HL-60/S4 treated with phorbol 12-myristate 13-acetate at 8.2 ng/mL for 4 days and 3 days (cell line): ENCODE results near the gene TMEM45A.
"Not testable (repeated sequence)": the region's sequence is repeated elsewhere in the genome, so short reads cannot be mapped to it uniquely, and the experiment has no call there.

Experiments used
- in situ Hi-C: fragments of 300-500 bp; cut with MboI; formaldehyde crosslinking; loops from 2 replicates; pipeline ENCODE4 v1.15.0; 2022; ENCODE audit warnings: low sequenced_read_pairs

The TMEM45A gene, protein sequence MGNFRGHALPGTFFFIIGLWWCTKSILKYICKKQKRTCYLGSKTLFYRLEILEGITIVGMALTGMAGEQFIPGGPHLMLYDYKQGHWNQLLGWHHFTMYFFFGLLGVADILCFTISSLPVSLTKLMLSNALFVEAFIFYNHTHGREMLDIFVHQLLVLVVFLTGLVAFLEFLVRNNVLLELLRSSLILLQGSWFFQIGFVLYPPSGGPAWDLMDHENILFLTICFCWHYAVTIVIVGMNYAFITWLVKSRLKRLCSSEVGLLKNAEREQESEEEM

DNA sequence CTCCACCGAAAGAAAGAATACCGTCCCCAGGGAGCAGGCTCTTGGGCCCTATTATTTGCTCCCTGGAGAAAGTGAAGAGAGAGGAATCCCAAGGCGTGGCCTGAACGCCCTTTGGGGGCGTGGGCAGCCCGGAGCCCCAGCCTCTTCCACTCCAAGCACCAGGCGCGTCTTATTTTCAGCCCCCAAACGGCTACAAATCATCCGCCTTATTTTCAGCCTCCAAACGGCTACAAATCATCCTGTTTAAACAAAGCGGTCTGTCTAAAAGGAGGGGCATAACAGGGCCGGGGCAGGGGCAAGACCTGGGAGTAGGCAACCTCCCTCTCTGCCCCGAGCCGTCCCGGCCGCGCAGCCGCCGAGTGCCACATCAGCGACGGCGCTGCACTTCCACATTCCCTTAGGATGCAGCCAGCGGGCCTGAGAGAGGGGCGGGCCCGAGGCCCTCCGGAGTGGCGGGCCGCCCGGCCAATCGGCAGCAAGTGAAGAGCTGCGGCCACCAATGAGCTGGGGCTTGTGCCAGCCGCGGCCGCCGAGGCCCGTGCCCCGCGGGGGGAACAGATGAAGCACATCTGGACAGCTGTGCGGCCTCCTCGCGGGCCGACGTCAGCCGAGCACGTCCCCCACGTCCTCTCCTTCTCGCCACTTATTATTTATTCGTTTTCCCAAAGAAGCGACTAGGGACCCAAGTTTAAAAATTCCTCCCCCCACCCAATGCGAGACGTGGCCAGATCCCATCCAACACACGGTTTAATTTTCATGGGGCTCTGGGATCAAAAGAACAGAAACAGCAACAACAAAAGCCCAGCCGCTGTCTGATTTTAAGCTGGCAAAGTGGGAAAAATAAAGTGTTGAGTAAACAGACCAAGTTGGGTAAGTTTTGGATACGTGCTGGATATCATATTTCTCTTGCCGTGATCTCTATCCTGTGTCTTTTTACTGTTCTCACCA lies at the start of gene TMEM45A:
TSS of gene TMEM45A (plus strand) at position 561 of the 948 bp plus-strand sequence. CDS start 62,593 bp downstream, outside the sequence.
- in situ Hi-C loops = no loop called here

DNA sequence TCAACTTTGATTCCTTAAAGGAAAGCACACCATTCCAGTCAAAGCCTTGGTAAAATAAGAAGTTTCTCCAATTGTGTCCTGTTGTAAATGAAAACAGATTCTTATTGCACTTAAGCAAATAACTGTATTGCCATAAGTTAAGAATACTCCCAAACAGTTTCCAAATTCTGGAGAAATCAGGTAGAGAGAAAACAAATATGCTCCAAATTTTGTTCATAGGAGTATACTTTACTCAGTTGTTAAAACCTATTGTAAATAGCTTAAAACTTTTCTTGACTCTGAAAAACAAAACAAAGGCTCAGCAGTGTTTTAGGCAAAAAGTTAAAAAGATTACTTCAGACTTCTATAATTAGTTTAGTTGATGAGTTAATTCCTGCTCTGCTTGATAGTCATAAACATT lies 48.7 kb upstream of the TMEM45A start:
- in situ Hi-C loops = no loop called here

DNA sequence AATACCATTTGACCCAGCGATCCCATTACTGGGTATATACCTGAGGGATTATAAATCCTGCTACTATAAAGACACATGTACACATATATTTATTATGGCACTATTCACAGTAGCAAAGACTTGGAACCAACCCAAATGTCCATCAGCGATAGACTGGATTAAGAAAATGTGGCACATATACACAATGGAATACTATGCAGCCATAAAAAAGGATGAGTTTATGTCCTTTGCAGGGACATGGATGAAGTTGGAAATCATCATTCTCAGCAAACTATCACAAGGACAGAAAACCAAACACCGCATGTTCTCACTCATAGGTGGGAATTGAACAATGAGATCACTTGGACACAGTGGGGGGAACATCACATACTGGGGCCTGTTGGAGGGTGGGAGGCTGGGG lies 45.4 kb upstream of the TMEM45A start:
- in situ Hi-C loops = not testable (repeated sequence)

DNA sequence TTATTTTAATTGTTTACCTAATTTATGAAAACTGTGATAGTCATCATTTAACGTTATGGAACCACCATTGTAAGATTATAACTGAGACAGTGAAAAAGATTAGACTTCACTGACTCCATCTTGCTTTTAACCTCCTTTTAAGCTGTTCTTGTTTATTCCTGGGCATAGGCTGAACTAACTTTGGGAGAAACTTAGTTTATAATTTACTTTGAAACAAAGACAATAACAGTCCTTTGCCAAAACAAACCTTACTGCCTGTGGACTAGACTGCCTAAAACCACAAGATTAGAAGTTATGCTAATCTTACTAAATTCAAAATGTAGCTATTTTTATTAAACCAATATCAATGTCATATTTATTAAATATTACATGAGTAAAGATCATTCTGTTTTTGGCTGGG lies 44.3 kb upstream of the TMEM45A start:
- in situ Hi-C loops = no loop called here

DNA sequence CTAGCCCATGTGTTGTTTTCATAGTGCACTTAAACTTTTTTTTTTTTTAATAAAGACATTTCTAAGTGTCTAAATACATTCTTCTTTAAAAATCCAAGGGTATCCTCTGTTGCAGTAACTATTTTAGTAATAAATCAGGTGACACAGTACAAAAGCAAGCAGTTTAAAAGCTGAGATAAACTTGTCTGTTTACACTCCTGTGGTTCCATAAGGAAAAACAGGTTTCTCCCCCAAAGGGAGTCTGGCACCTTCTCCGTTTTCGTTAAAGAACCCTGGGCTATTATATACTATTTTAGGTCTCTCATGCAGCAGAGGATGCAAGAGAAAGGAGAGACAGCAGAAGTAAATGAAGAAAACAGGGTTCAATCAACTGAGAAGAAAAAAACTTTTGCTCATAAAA lies 43.2 kb upstream of the TMEM45A start:
- in situ Hi-C loops = no loop called here

DNA sequence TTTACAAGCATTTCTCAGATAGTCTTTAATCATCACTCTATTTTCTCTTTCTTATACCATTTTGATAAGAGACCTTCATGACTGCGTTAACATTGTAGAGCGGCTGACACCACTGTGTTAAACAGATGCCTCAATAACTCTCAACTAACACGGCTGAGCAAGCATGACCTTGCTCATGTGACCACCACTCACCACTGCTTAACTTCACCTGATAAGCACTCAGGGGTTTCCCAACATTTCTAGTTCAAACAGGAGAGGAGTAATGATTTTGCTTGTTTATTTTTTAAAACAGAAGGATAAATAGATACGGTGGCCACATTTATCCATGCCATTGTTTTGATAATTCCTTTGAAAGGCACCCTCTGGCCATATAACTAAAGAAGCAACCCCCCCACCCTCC lies 37.7 kb upstream of the TMEM45A start:
- in situ Hi-C loops = no loop called here

DNA sequence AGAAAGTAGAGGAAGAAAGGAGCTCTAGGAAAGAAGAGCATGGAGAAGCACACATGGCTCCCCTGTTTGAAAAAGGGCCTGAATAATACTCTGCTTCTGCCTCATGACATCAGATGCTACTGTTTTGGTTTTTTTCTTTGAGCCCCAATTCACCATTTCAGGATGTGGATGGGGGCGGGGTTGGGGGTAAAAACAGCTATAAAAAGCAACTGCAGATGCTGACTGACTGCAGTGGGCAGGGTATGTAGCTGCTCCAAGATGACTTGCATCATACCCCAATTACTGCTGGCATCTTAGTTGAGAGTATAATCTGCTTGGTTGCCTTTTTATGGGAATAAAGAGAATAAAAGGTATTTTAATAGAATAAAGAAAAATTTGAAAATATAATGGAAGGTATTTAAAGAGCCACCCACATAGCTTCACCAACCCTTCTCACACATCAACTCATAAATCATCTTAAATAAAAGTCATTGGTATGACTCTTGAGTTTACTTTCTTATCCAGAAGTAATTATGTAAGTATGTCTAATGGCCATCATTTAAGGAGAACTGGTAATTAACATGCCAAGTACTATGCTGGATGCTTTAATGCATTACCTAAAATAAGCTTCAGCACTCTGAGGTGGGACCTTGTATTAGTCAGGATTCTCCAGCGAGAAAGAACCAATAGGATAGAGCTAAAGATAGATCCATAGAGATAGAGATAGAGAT lies 36.4 kb upstream of the TMEM45A start:
- in situ Hi-C loops = no loop called here

DNA sequence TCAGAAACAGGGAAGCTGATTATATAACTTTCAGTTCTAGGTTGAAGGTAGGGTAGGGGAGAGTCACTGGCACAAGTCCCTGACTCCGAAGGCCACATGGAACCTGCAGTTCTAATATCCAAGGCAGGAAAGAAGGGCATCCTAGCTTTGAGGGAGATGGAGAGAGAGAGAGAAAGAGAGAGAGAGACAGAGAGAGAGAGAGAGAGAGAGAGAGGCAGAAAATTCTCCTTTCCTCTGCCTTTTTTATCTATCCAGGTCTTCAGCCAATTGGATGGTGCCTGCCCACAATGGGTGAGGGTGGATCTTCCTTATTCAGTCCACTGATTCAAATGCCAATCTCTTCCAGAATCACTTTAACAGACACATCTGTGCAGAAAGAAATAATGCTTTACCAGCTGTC lies 35.7 kb upstream of the TMEM45A start:
- in situ Hi-C loops = no loop called here

DNA sequence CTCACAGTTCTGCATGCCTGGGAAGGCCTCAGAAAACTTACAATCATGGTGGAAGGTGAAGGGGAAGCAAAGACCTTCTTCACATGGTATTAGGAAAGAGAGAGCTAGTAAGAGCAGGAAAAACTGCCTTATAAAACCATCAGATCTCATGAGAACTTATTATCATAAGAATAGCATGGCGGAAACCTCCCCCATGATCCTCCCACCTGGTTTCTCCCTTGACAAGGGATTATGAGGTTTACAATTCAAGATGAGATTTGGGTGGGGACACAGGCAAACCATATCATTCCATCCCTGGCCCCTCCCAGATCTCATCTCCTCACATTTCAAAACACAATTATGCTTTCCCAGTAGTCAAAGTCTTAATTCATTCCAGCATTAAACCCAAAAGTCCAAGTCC lies 34.6 kb upstream of the TMEM45A start:
- in situ Hi-C loops = no loop called here

DNA sequence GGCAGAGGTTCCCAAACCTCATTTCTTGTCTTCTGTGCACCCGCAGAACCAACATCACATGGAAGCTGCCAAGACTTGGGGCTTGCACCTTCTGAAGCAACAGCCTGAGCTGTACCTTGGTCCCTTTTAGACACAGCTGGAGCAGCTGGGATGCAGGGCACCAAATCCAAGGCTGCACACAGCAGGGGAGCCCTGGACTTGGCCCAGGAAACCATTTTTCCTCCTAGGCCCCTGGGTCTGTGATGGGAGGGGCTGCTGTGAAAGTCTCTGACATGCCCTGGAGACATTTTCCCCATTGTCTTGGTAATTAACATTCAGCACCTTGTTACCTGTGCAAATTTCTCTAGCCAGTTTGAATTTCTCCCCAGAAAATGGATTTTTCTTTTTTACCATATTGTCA lies 33.6 kb upstream of the TMEM45A start:
- in situ Hi-C loops = no loop called here

DNA sequence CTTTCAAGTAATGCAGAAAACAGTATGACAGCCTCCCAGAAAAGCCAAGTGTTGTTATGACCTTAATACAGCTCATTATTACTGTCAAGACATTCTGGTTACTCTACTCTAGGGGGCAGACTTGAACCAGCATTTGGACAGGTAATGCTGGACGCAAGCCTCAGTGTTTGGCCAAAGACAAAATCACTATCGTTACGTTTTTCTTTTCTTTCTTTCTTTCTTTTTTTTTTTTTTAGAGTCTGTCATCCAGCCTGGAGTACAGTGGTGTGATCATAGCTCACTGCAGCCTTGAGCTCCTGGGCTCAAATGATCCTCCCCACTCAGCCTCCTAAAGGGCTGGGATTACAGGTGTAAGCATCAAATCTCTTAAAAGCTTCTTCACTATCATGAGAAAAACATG lies 29.4 kb upstream of the TMEM45A start:
- in situ Hi-C loops = no loop called here

DNA sequence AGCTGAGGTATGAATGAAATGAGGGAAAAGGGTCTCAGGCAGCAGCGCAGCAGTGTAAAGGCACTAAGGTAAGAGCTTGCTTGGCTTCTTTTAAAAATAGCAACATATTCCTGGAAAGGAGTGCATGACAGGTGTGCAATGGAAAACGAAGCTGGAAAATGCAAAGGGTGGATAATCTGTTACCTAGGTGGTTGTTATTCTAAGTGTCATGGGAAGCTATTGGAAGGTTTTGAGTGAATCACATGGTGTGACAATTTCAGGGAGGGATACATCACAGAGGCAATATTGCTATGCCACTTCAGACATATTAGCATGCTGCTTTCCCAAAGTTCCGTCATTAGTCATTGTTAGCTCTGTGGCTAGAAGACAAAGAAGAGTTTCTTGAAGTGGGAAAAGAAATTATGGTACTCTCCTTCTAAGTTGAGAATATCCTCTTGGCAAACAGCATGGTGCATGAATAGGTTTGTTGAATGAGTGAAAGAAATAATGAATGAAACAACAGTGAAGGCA lies 28.7 kb upstream of the TMEM45A start:
- in situ Hi-C loops = no loop called here

DNA sequence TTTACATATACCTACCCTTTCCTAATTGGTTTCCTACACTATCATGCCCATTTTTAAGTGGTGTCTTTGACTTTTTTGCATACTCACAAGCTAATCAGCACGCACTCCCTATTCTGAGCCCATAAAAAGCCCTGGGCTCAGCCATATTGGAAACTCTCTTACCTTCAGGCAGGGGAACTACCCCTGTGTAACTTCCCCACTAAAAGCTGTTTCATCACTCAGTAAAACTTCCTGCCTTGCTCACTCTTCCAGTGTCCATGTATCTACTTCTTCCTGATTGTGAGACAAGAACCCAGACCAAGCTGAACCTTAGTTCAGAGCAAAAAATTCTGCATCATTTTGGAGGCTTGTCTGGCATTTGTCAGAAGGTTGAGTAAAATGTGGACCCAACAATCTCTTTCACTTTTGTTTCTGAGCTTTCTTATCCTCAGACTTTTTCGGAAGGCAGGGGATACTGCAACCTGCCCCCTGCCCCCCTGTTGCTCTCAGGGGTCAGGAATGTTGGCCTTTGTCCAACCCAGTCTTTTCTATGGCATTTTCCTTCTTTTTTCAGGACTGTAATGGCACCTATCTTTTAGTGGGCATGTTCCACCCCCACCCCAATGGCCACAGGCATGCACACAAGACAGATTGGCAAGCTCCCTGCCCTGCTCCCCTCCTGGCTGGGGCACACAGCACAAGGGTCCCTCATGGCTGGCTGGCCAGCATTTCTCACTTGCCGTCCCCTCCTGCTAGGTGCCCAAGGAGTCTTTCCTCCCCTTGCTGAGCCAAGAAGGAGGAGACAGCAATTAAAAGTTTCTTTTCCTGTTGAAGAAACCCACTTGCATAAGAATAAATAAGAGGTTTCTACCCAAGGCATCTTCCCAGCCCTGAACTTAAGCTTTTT lies 26.3 kb upstream of the TMEM45A start:
- in situ Hi-C loops = no loop called here

DNA sequence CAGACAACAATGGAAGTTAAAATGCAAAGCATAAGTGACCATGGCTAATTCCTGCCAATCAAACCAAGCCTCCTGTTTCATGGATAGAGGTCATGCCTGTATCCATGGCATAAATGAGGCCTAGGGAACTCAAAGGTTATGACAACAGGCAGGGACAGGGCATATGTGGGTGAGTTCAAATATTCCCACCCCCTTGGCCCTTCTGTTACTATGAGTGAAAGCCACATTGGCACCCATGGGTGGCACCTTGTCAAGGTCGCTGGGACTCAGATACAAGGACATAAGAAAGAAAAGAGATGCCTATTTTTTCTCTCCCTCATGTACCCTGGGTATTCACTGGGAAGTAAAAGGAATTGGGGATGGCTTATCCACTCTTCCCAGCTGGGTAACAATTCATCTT lies 25.3 kb upstream of the TMEM45A start:
- in situ Hi-C loops = no loop called here

DNA sequence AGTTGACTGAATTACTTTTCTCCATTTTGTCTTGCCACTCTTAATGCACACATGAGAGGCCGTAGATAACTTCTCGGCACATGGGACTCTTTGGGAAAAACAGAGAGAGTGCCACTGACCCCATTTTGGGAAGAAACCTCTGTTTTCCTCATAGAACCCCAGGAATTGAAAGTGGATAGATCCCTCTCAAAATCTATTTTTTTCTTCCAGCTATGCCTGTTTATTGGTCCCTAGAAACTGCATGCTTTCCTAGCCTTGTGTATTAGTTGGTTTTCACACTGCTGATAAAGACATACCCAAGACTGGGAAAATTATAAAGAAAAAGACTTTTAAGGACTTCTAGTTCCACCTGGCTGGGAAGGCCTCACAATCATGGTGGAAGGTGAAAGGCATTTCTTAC lies 23.7 kb upstream of the TMEM45A start:
- in situ Hi-C loops = no loop called here

DNA sequence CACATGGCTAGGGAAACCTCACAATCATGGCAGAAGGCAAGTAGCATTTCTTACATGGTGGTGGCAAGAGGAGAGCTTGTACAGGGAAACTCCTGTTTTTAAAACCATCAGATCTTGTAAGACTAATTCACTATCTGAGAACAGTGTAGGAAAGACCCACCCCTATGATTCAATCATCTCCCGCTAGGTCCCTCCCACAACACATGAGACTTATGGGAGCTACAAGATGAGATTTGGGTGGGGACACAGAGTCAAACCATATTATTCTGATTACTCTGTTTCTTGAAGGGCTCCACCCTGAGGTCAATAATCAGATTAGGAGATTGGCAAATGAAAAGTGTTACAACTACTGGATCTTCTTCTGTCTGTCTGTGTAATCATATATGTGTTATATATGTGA lies 21.5 kb upstream of the TMEM45A start:
- in situ Hi-C loops = no loop called here

DNA sequence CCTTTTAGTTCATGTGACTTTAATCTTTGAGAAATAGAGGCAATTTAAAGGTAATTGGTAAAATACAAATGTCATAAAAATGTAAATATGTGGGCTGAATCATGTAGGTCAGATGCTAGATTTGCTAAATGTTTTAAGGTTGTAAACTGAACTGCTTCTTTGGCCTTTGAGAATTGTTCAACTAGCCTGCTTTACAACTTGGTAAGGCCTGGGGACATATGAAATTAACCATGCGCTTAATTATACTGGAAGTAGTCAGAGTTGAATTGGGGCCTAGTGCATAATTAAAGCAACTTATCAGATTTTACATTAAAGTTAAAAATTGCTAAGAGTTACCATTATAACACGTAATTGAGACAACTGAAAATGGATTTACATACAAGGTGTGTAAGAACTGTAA lies 21.0 kb upstream of the TMEM45A start:
- in situ Hi-C loops = no loop called here

DNA sequence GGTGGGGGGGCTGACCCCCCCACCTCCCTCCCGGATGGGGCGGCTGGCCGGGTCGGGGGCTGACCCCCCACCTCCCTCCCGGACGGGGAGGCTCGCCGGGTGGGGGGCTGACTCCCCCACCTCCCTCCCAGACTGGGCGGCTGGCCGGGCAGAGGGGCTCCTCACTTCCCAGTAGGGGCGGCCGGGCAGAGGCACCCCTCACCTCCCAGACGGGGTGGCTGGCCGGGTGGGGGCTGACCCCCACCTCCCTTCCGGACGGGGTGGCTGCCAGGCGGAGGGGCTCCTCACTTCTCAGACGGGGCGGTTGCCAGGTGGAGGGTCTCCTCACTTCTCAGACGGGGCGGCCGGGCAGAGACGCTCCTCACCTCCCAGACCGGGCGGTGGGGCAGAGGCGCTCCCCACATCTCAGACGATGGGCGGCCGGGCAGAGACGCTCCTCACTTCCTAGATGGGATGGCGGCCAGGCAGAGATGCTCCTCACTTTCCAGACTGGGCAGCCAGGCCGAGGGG lies 14.5 kb upstream of the TMEM45A start:
- in situ Hi-C loops = not testable (repeated sequence)

DNA sequence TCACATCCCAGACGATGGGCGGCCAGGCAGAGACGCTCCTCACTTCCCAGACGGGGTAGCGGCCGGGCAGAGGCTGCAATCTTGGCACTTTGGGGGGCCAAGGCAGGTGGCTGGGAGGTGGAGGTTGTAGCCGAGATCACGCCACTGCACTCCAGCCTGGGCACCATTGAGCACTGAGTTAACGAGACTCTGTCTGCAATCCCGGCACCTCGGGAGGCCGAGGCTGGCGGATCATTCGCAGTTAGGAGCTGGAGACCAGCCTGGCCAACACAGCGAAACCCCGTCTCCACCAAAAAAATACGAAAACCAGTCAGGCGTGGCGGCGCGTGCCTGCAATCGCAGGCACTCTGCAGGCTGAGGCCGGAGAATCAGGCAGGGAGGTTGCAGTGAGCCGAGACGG lies 13.9 kb upstream of the TMEM45A start:
- in situ Hi-C loops = not testable (repeated sequence)

DNA sequence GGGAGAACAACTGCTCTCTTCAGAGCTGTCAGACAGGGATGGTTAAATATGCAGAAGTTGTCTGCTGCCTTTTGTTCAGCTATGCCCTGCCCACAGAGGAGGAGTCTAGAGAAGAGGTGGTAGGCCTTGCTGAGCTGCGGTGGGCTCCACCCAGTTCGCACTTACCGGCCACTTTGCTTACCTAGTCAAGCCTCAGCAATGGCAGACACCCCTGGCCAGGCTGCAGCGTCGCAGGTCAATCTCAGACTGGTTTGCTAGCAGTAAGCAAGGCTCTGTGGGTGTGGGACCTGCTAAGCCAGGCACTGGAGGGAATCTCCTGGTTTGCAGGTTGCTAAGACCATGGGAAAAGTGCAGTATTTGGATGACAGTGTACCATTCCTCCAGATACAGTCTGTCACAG lies 12.3 kb upstream of the TMEM45A start:
- in situ Hi-C loops = no loop called here
